Activated naive CD4-positive, alpha-beta T cell (primary cell): ENCODE measurements around the gene KLF13.

Experiments used
- DNase-seq, 4 experiments: peaks; one replicate each; lab custom pipeline; 2025; lab: John Stamatoyannopoulos, UW

Gene KLF13

DNA sequence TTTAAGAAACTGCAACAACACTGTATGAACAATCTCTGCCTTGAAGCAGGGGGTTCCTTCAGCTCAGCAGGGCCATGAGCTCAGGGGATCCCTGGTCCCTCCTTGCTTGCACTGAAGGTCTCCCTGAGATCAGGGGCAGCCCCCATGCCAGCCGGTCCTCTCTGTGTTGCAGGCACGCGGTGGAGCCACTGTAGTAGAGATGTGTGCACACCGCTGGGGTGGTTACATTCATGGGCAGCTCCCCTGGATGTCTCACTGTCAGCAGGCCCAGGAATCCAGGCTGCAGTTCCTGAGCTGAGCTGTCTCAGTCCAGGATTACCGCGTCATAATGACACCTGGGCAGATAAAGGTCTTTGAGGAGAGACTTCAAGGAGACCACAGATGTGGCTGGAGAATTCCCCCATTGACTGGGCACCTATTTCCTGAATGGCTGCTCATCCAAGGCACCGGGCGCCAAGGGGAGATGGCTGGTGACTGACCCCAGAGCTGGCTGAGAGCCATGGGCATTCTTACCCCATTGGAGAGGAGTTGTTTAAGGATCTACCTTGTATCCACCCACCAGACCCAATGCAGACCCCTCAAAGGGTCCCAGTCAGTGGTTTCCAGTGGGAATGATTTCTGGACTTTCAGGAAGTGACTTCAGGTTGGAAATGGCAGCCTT is 10.4 kb upstream of the KLF13 start:
- DNase-seq = no peak

DNA sequence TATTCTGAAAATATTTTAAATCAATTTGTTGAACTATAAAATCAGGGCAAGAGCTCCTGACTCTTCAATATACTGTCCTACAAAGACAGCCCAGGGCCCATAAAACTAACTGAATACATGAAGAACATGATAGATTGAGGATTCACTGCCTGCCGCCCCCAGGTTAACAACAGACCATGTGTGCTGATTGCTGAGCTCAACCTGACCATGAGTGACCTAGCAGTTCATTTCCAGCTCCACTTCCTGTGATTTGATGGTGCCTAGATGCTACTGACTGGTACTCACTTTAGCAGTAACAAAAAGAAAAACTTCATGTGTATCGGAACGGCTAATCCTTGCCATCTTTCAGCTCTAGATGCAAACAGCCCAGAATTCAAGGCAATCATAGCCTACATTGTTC is 9.6 kb upstream of the KLF13 start:
- DNase-seq = no peak

DNA sequence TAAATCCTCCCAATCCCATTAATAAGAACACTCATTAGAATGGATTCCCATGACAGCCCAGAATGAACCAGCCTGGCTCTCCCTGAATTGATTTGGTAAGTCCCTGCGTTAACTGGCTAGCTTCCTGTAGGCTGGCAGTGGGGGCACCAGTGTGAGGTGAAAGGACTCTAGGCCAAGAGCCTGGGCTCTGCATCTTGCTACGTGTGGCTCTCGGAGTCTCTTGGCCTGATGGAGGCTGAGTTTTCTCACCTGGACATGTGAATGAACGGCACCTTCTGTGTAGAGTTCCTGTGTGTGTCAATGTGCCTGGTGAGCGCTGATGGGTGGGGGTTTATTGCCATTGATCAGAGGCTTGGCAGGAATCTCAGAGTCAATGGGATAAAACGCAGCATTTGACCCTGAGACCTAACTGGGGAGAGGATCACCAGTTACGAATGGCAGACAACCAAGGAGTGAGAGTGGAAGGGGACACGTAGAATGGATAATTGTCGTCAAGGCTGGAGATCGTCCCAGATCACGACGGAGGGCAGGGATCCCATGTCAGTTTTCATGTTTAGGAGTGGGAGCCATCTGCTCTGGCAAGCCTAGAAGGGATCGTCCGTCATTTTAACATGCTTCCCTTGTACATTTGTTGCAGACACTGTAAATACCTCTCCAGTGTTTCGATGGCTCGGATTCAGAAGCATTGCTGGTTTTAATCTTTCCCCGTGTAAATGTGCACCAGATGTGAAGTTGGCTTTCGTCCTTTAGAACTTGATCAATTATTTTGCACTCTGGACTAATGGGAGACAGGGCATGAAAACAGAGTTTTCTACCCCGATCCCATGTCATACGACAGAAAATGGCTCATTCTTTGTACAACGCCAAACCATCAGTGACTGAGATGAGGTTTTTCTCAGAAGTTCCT is 9.0 kb upstream of the KLF13 start:
- no peak for DNase-seq

DNA sequence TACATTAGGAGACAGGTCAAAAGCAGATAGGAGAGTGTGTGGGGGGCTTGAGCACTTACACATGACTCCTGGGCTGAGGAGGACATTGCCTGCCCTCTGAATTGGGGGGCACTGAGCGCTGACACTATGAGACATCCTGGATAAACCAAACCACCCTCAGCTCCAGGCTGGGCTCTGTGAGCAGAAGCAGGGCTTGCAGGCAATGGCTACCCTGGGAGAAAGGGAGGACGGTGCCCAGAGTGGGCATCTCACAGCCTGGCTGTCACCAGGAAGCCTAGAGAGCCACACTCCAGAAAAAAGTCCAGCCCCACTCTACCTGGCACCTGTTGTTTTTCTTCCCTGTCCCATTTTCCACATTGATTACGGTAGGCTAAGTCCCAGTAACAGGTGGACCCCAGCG is 8.2 kb upstream of the KLF13 start:
- DNase-seq = no peak

DNA sequence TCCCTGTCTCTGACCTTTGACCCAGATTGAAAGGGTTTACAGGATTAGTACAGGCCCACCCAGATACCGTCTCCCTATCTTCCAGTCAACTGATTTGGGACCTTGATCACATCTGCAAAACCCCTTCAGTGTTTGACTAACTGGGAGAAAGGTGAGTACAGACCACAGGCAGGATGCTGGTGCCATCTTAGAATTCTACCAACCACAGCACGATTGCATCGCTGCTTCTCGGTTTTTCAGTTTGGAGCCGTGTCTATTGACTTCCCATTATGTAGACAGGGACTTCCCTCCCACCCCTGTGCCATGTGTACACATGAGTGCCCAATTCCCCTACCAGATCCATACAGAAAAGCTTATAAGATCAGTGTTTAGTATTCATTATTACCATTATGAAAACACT is 6.6 kb upstream of the KLF13 start:
- no peak for DNase-seq

DNA sequence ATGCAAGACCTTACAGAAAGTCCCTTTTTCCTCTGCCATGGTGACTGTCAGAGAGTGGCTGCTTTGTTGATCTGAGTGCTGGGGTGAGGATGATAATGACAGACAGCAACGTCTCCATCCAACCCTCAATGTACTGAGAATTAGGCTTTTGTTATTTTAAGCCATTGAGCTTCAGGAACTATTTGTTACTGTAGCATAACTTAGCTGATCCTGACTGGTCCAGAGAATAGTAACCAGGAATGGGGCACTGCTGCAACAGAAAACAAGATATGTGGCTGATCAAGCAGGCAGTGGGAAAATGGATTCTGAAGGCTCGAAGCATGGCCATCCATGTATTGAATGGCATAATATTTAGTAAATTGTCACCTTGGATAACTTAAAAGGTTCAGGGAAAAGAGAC is 5.2 kb upstream of the KLF13 start:
- no peak for DNase-seq

DNA sequence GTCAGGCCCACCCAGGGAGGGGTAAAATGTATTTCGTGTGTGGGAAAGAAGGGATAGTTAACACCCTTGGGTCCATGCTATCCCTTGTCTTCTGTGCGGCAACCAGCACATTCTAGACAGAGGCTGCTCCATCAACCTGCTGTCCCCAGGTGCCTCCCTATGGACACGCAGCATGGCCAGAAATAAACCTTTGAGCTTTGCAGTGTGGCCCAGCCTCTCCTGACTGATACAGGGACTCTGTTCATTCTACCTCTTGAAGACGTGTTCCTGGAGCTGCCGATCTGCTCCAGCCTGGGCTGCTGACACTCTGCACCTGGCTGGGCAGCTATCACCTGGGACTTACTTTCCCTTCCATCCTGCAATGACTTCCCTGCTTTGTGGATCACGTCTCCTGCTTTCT is 4.1 kb upstream of the KLF13 start:
- no peak for DNase-seq

DNA sequence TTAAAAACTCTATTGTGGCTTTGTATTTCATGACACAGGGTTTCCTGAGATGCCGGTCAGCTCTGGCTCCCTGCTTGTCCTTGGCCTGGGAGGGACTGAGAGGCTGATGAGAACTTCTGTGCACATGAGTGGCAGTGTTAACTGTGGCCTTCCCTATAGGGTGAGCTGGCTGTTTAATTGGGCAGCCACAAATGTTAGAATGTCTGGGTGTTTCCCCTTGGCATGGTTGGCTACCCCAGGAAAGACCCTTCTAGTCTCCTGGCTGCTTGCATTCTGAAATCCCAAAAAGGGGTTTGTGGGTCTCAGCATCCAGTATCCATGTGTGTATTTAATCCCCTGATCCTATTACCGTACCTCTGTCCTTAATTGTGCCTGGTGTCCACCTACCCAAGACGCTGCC is 3.0 kb upstream of the KLF13 start:
- no peak for DNase-seq

DNA sequence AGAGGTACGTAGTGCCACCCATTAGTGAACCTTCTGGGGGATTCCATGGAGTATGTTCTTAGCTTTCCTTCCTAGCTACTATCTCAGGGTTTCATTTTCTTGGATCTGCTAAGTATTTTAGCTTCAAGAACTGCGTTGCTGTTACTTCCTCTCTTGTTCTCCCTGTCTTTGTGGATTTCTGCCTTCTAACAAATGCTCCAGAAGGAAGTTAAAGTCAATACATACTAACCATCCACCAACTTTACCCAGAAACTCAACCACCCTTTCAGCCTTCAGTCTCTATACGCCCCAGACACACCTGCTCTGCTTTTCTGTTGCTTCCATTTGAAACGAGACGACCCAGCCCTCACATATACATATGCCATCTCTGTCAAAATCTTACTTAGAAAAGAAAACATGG is 2.4 kb upstream of the KLF13 start:
- no peak for DNase-seq

DNA sequence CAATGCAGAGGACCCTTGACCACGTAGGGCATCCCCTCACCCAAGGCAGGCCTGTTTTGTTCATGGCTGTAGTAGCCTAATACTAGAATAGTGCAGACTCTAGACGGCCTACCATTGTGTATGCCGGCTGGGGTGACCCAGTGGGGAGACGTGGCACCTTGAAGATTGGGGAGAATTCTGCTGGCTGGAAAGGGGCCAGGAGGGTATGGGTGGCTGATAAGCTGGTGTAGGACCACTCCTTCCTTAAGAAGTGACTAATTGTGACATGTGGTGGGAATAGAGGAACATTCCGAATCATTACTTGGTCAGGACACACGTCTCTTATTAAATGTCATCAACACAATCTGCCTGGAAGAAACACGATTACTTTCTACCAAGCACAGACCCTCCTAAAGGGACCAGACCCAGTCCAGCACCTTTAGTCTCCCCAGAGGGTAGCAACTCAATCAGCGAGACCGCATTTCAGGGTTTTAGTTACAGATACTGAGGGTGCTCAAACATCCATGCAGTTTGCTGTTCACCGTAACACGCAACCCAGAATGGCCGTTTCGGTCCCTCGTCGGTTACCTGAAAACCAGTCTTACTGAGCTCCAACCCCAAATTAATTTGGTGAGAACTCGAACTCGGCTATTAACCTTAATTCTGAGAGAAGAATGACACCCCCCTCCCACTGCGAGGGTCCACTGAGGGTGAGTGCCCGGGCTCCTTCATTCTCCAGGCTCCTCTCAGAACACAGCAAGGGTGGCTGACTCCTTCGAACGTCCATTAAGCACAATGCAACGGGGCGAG is 1.6 kb upstream of the KLF13 start:
- DNase-seq = no peak

DNA sequence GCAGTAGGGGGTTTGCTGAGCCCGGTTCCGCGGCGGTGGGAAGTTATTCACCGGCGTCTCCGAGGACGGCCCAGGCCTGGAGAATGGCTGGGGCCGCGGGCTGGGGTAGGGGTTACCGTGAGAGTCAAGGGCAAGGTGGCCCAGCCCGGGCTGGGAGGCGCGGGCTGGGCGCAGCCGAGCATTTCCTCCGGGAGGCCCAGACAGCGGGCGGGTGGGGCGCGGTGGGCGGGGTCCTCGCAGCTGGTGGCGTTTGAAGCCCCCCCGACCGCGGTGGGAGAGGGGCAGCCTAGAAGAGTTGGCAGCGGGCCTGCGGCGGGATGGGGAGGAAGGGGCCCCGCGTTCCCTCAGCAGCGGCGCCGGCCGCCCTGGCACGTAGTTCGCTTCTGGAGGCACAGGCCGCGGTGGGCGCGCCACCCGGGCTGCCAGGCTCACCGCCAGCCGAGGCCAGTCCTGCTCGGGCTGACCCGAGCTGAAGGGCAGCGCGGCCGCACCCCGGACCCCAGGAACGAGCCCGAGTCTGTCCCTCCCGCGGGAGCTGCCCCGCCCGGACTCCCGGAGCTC is 960 bp upstream of the KLF13 start:
- DNase-seq = peak in 3 of 4 experiments; percentile 43 to 62 (median 48)

DNA sequence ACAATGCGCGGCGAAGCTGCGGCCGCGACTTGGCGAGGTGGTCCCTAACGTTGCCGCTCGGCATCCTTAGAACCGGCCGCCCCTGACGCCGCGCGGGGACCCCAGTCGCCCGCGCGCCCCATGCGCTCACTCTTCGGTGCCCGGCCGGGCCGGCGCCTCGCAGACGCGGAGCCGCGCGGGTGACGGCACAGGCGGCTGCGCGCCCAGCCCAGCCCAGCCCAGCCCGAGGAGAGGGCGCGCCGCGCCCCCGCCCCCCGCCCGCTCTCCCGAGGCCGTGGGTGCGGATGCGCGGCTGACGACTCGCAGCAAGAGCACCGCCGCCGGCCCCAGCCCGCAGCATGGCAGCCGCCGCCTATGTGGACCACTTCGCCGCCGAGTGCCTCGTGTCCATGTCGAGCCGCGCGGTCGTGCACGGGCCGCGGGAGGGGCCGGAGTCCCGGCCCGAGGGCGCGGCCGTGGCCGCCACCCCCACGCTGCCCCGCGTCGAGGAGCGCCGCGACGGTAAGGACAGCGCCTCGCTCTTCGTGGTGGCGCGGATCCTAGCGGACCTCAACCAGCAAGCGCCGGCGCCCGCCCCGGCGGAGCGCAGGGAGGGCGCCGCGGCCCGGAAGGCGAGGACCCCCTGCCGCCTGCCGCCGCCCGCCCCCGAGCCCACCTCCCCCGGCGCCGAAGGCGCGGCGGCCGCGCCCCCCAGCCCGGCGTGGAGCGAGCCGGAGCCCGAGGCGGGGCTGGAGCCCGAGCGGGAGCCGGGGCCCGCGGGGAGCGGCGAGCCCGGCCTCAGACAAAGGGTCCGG is 437 bp downstream of the KLF13 start:
- DNase-seq = peak in 3 of 4 experiments; percentile 54 to 83 (median 78)

DNA sequence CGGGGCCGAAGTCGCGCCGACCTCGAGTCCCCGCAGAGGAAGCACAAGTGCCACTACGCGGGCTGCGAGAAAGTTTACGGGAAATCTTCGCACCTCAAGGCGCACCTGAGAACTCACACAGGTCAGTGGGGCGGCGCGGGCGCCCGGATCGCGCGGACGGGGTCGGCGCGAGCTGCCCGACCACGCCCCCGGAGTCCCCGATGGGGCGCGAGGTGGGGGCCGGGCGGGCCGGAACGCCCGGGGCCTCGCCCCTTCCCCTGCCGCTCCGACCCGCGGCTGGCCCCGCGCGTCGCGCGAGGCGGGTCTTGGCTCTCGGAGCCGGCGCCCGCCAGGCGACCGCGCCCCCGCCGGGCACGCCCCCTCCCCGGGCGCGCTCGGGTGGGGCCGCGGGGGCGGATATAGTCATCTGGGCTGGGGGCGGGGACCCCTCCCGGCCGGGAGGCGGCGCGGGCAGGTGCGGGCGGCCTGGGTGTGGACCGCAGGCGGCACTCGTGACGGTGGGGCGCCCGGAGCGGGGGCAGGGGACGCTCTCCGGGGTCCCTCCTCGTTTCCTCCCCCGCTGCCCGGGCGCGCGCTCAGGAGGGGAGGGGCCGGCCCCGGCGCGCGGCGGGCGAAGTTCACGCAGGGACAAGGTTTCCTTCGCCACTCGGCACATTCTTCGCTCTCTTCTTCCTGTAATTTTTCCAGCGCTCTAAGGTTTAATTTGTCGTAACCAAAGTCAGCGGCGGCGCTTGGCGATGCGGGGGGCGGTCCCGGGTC is 1.2 kb downstream of the KLF13 start:
- peak in 3 of 4 experiments; percentile 44 to 75 (median 57) for DNase-seq

DNA sequence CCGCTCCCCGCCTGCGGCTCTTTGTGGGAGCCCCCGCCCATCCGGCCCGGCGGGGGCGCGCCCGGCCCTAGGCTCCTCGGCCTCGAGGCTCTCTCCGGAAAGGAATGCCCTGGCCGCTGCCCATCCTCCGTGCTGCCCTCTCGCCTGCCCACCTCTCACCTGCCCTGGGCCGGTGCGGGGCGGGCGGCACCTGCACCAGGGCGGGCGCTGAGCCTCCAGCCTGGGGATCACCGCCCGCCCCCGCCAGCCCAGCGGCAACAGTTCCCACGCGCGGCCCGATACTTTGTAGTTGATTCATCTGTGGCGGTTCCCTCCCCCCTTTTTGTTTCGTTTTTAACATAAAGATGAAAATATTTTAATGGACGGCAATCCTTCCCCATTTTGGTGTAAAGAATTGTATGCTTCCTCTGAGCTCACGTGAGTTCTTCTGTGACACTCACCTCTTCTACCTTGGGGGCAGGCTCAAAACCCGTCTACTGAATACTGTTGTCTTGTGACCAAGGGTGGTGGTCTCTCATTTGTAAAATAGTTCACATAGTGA is 1.9 kb downstream of the KLF13 start:
- peak; percentile 33 to 59 (median 45) for DNase-seq

DNA sequence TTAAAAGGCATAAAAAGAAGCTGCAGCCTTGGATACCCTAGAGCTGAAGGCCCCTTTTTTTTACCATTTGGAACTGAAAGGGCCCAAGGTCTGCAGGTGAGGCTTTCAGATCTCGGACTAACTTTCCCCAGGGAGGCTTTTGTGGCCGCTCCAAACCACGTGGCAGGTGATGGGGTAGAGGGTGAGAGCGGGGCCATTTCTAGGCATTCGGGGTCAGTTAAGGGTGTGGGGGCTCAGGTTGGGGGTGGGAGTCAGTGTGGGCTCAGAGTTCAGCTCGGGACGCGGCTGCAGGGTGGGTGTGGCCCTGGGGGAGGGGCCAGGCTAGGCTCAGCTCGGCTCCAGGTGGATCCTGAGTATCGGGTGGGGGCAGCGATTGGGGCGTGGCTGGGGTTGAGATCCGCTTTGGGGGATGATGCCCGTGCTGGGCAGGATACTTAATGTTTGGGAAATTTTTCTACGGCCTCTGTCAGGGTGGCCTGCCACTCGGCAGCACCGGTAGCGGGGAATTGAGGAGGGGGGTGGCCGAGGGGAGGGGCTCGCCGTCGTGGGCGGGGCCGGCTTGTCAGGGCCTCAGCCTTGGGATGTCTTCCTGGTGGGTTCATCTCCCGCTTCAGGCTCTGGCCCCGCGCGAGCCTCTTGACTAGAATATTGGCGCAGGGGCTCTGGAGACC is 2.5 kb downstream of the KLF13 start:
- peak in 1 of 4 experiments; percentile 31 for DNase-seq

DNA sequence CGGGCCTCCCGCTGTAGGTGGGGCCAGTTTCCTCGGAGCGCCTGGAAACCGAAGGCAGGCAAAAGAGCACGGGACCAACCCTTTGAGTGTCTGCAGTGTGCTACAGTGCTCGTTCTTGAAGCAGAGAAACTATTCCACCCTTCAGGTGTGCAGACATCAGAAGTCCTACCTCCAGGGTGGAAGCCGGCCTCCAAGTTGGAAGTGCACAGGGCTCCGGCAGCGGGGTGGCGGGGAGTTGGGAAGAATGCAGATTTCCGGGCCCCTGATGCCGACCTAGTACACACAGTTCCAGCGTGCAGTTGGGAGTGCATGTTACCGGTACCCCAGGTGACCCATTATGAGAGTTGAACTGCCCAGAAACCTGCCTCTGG is 3.0 kb downstream of the KLF13 start:
- no peak for DNase-seq

DNA sequence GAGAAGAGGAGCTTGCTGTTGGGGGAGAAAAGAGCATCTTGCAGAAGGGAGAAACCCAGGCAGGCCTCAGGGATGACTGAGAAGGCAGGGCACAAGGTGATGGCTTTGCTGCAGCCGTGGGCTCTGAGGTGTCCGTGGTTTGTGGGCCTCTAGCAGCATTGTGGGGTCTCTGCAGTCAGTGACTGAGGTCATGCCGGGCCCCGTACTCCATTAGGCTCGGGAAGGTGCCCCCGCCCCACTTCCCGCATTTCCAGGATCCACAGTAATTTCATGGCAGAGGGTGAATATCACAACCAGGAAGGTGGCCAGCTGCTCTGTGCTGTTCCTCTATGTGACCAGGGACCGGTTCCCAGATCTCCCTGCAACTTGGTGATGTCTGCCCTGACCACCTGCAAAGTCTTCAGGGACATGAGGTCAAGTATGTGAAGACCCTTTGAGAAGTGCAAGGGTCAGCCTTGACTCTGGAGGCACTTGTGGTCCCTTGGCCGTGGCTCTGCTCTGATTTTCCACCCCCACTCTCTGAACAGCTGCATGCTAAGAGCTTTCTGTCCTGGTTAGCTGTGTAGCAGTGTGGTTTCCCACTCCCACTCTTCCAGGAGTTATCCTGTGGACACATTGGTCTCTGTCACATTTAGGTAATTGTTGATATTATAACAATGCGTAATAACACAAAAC is 3.6 kb downstream of the KLF13 start:
- DNase-seq = no peak

DNA sequence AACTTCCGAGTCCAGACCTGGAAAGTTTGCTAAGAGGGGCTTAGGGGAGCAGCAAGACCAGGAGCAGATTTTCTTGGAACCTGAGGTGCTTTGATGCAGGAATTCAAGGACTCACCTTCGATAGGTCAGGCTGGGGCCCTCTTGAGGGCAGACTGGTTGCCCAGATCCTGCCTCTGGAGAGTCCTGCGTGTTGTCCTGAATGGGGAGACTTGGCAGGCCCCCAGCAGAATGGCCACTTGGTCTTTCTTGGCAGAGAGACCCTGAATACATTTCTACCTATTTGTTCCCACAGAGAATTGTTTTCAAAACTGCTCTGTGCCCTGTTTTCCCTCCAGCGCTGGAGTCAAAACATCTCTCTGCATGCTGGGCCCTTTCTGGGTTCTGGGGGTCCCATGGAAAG is 4.2 kb downstream of the KLF13 start:
- no peak for DNase-seq

DNA sequence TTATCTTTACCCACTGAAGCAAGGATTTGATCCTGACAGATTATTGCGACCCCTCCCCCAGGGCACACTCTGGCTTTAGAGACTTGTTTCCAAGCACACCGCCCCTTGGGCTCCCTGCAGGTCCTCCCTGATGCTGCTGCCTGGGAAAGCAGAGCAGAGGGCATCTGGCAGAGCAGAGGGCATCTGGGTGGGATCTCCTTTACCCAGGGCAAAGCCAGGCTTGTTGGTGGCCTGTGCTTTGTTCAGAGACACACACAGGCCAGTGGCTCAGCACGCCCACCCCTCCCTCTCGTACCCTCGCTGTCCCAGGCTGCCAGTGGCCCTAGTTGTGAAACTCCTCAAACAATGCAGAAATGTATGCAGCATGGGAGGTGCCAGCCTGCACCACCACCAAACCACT is 4.8 kb downstream of the KLF13 start:
- DNase-seq = no peak
